Urinary bladder (tissue), 4 donors: ENCODE data around the gene S100A7A. TPM values are rescaled to one million over a fixed set of nuclear protein-coding genes. Genes with fewer than 3 reads are reported as not detected.
"Not testable (repeated sequence)": the region's sequence is repeated elsewhere in the genome, so short reads cannot be mapped to it uniquely, and the experiment has no call there.

Experiments used
- DNase-seq: peaks from one replicate; pipeline ENCODE4 v3.0.0-alpha.2; 2015; ENCODE audit errors: extremely low spot score
- H3K27ac ChIP-seq: one replicate; pipeline ENCODE4 v1.5.1; 2013; ENCODE audit warnings: low read depth, mild to moderate bottlenecking, moderate library complexity
- H3K36me3 ChIP-seq: one replicate; pipeline ENCODE4 v1.6.1; 2013; ENCODE audit warnings: mild to moderate bottlenecking, moderate library complexity; ENCODE audit not compliant: insufficient read depth
- H3K4me1 ChIP-seq: one replicate; pipeline ENCODE4 v1.6.1; 2013; ENCODE audit warnings: mild to moderate bottlenecking, moderate library complexity; ENCODE audit not compliant: insufficient read depth
- H3K4me3 ChIP-seq: one replicate; pipeline ENCODE4 v1.5.1; 2013; ENCODE audit warnings: low read depth, low read length
- WGBS: extraction: QIAGEN DNeasy Blood & Tissue Kit; methylation state at CpG from one replicate; pipeline ENCODE4 v1.1.7; 2013; 5-methylcytosine and 5-hydroxymethylcytosine counted together
- polyA plus RNA-seq: library from polyadenylated mRNA; stranded (reverse); fragments of 200-250 nt; gene quantifications from one replicate; pipeline ENCODE4 v1.2.3, GENCODE V29; 2013
- total RNA-seq: library from RNA; depleted of rRNA; stranded (reverse); fragments of >200 nt; gene quantifications from one replicate; pipeline ENCODE4 v1.2.3, GENCODE V29; 2014
- donor health status: healthy with polysubstance abuse.
- donor health status: healthy.

Gene S100A7A
- total and polyA plus RNA-seq, 2 donors: not detected

DNA sequence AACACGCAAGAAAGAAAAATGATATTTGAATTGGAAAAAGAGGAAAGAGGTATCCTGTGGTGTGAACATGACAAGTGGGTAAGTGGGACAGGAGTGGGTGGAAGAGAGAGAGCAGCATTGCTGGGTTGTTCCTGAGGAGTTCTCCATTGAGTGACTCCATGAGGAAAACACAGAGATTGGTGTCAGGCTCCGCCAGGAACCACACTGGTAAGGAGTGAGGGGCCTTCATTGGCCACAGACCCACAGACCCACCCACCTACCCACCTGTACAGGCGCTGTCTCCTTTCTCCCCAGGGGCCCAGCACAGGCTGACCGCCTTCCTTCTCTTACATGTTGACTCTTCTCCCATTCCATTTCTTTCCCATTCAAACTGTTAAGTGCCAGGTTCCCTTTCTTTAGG, 20.9 kb downstream of the S100A7A start:
- 88% methylated on average over 4 of the region's 4 CpGs for WGBS
- Histone ChIP-seq H3K4me1 (no peaks in the 10 kb centered on the region), H3K27ac (no peak overlapping the region), H3K36me3 (no peaks in the 10 kb centered on the region), H3K4me3 (no peak overlapping the region)
- no peak for DNase-seq

DNA sequence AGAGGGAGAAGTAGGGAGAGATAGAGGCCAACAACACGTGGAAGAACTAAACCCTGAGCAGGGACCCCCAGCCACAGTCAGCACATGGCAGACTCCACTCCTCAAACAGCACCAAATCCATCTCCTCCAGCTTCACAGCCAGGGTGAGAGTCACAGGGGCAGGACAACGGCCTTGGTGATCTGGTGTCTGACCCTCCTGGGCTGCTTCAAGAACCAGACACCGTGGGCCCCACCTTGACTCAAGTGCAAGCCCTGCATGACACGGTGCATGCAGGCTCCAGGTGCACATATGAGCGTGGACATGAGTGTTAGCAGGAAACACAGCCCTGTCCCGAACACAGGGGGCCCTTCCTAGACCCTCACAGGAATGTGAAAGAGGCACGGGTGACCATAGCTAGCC, 22.3 kb downstream of the S100A7A start:
- WGBS: 68% methylated on average over 7 of the region's 7 CpGs
- no peak overlapping the region for H3K27ac ChIP-seq
- H3K36me3 ChIP-seq: no peaks in the 10 kb centered on the region
- DNase-seq: no peak
- no peak overlapping the region for H3K4me3 ChIP-seq
- H3K4me1 ChIP-seq: no peaks in the 10 kb centered on the region

GRCh38 chr1:153439273-153439672, 23.0 kb downstream of the S100A7A start:
- Histone ChIP-seq H3K27ac (no peak overlapping the region), H3K4me1 (no peaks in the 10 kb centered on the region), H3K36me3 (no peaks in the 10 kb centered on the region), H3K4me3 (no peak overlapping the region)
- no peak for DNase-seq

GRCh38 chr1:153441238-153441755, 25.0 kb downstream of the S100A7A start:
- DNase-seq: no peak
- 64% methylated on average over 9 of the region's 9 CpGs for WGBS
- no peaks in the 10 kb centered on the region for H3K36me3 ChIP-seq
- H3K27ac ChIP-seq: no peak overlapping the region
- H3K4me3 ChIP-seq: no peak overlapping the region
- no peaks in the 10 kb centered on the region for H3K4me1 ChIP-seq

GRCh38 chr1:153443486-153443885, 27.2 kb downstream of the S100A7A start:
- no peaks in the 10 kb centered on the region for H3K36me3 ChIP-seq
- H3K4me3 ChIP-seq: no peak overlapping the region
- 60% methylated on average over 4 of the region's 4 CpGs for WGBS
- H3K4me1 ChIP-seq: no peaks in the 10 kb centered on the region
- no peak for DNase-seq
- H3K27ac ChIP-seq: no peak overlapping the region

- H3K36me3 ChIP-seq: no peaks in the 10 kb centered on the region
- H3K27ac ChIP-seq: no peak overlapping the region
- no peak for DNase-seq
- no peak overlapping the region for H3K4me3 ChIP-seq
- 73% methylated on average over 5 of the region's 5 CpGs for WGBS
- no peaks in the 10 kb centered on the region for H3K4me1 ChIP-seq
Measured at GRCh38 chr1:153444078-153444477, 27.8 kb downstream of the S100A7A start.

DNA sequence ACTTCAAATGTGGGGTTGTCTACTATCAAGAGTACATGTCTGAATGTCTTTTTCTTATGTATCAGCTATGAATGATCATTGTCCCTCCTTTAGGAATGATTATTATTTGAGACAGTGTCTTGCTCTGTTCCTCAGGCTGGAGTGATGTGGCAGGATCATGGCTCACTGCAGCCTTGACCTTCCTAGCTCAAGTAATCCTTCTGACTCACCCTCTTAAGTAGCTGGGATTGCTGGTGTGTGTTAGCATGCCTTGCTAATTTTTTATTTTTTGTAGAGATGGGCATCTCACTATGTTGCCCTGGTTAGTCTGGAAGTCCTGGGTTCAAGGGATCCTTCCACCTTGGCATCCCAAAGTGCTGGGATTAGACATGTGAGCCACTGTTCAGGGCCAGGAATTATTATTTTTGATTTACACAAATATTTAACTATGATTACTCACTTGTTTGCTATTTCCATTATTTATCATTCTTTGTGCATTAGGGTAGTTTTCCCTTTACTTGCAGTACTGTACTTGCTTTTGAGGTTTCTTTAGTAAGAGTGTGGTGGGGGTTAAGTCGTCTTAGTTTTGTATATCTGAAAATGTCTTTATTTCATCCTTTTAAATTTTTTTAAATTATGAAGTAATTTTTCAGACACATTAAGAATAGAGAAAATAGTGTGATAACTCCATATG, 31.3 kb downstream of the S100A7A start:
- Histone ChIP-seq H3K36me3 (no peaks in the 10 kb centered on the region), H3K27ac (no peak overlapping the region), H3K4me1 (no peaks in the 10 kb centered on the region), H3K4me3 (no peak overlapping the region)
- DNase-seq: no peak
- WGBS: 84% methylated on average over 1 of the region's 1 CpG

GRCh38 chr1:153448851-153449250, 32.5 kb downstream of the S100A7A start:
- 68% methylated on average over 4 of the region's 4 CpGs for WGBS
- DNase-seq, H3K27ac ChIP-seq, H3K4me3 ChIP-seq, H3K36me3 ChIP-seq, H3K4me1 ChIP-seq: not testable (repeated sequence)

DNA sequence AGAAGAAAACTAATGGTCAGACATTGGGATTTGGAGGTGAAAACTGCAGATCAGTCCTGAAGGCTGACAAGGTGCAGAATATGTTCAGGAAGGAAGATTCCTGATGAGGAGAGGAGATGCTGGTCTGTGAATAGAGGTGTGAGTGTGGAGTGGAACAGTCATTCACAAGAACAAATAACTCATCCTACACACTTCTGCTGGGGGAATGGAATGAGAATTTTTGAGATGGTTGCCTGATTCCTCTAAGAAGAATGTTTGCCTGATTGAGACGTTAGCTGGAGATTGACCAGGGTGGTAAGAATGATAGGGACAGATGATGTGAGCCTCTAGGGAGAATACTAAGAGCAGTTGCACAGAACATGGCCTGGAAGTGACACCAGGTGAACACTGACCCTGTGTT, 40.1 kb downstream of the S100A7A start:
- Histone ChIP-seq H3K4me3 (no peak overlapping the region), H3K36me3 (no peaks in the 10 kb centered on the region), H3K4me1 (no peaks in the 10 kb centered on the region), H3K27ac (no peak overlapping the region)
- no peak for DNase-seq
- 48% methylated on average over 1 of the region's 1 CpG for WGBS

GRCh38 chr1:153459655-153460054, 43.3 kb downstream of the S100A7A start:
- Histone ChIP-seq H3K27ac (no peak overlapping the region), H3K4me3 (no peak overlapping the region), H3K36me3 (no peaks in the 10 kb centered on the region), H3K4me1 (no peaks in the 10 kb centered on the region)
- no peak for DNase-seq
- 70% methylated on average over 2 of the region's 2 CpGs for WGBS

DNA sequence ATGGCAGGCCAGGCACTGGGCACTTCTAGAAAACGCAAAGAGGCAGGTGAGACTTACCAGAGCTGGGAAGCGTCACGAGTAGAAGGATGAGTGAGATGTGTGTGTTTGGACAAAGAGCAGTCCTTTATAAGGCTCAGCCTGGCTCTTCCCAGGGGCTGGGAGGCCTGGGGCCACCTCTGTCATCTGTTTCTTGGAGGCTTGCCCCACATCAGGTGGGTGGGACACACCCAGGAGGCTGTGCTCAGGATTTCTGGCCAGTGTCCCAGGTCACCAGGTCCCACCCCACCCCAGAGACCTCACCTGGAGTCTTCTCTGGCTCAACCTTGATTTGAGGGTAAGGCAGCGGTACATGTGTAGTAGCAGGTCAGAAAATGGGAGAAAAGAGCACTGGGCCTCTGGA, 44.2 kb downstream of the S100A7A start, which contains the start of gene S100A7:
Gene S100A7 (minus strand): TSS at position 101 of the 400 bp plus-strand sequence. CDS start 1,638 bp downstream, outside the sequence.
- Histone ChIP-seq H3K4me1 (no peaks in the 10 kb centered on the region), H3K27ac (no peak within 1 kb of the TSS), H3K36me3 (no peaks in the 10 kb centered on the region), H3K4me3 (no peak within 1 kb of the TSS)
- DNase-seq: no peak
- WGBS: 85% methylated on average over 4 of the region's 4 CpGs

GRCh38 chr1:153462741-153463140, 46.4 kb downstream of the S100A7A start:
- H3K36me3 ChIP-seq, H3K4me3 ChIP-seq, H3K27ac ChIP-seq, DNase-seq, H3K4me1 ChIP-seq: not testable (repeated sequence)

- DNase-seq: no peak
- H3K4me1 ChIP-seq: no peaks in the 10 kb centered on the region
- 27% methylated on average over 23 of the region's 23 CpGs for WGBS
- no peaks in the 10 kb centered on the region for H3K36me3 ChIP-seq
- no peak overlapping the region for H3K4me3 ChIP-seq
- no peak overlapping the region for H3K27ac ChIP-seq
Measured at GRCh38 chr1:153465811-153466636, 49.7 kb downstream of the S100A7A start.

DNA sequence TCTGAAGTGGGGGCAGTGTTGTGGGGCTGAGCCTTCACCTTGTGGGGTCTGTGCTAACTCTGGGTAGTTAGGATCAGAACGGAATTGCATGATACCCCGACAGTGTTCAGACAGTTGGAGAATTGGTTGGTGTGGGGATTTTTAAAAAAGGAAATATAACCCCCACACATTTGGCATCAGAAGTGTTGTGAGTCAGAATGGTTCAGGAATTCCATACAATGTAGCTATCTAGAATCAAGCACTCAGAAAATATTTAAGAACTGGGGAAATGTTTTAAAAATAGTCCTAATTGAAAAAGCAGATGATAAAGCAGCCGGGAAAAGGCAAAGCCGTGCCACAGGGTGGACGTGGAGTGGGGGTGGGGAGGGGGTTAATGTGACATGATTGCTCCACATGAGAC, 50.6 kb downstream of the S100A7A start:
- DNase-seq: no peak
- 50% methylated on average over 5 of the region's 5 CpGs for WGBS
- no peak overlapping the region for H3K27ac ChIP-seq

More for the DNA sequence above, 50.6 kb downstream of the S100A7A start:
- Histone ChIP-seq H3K36me3 (no peaks in the 10 kb centered on the region), H3K4me3 (no peak overlapping the region), H3K4me1 (no peaks in the 10 kb centered on the region)
